HK-2 (cell line): ENCODE results near the gene UNC79.

ENCODE experiments used
- DNase-seq: peaks from one replicate; pipeline ENCODE4 v3.0.0-alpha.2; 2018; ENCODE audit not compliant: unreplicated experiment

The UNC79 gene

GRCh38 chr14:93548102-93548843 lies 117.5 kb downstream of the UNC79 start:
- DNase-seq = no peak

- DNase-seq = no peak
Observed at GRCh38 chr14:93549595-93549994, 118.9 kb downstream of the UNC79 start.

GRCh38 chr14:93564918-93565317 lies 134.2 kb downstream of the UNC79 start:
- DNase-seq = no peak

GRCh38 chr14:93566065-93566693 lies 135.4 kb downstream of the UNC79 start:
- DNase-seq = no peak

- DNase-seq = no peak
Observed at GRCh38 chr14:93571275-93571674, 140.5 kb downstream of the UNC79 start.

GRCh38 chr14:93579178-93579577 lies 148.4 kb downstream of the UNC79 start:
- no peak for DNase-seq

- DNase-seq = no peak
Observed at GRCh38 chr14:93582516-93582915, 151.8 kb downstream of the UNC79 start.

GRCh38 chr14:93587330-93587729 lies 156.6 kb downstream of the UNC79 start:
- no peak for DNase-seq

GRCh38 chr14:93591506-93591905 lies 160.8 kb downstream of the UNC79 start:
- no peak for DNase-seq

GRCh38 chr14:93592786-93593185 lies 162.0 kb downstream of the UNC79 start:
- no peak for DNase-seq

GRCh38 chr14:93606091-93606490 lies 175.4 kb downstream of the UNC79 start:
- no peak for DNase-seq

GRCh38 chr14:93619176-93619793 lies 188.5 kb downstream of the UNC79 start:
- peak; percentile 20 for DNase-seq

- no peak for DNase-seq
Observed at GRCh38 chr14:93628048-93628447, 197.3 kb downstream of the UNC79 start.

GRCh38 chr14:93629643-93630042 lies 198.9 kb downstream of the UNC79 start:
- DNase-seq = no peak

GRCh38 chr14:93638790-93639189 lies 208.1 kb downstream of the UNC79 start:
- DNase-seq = no peak

GRCh38 chr14:93643127-93643526 lies 212.4 kb downstream of the UNC79 start:
- no peak for DNase-seq

- no peak for DNase-seq
Observed at GRCh38 chr14:93643676-93644075, 212.9 kb downstream of the UNC79 start.

GRCh38 chr14:93645200-93645599 lies 214.5 kb downstream of the UNC79 start:
- no peak for DNase-seq

- DNase-seq = no peak
Observed at GRCh38 chr14:93648440-93649168, 217.9 kb downstream of the UNC79 start.

- DNase-seq = no peak
Observed at GRCh38 chr14:93654599-93654998, 223.9 kb downstream of the UNC79 start.

- peak; percentile 3 for DNase-seq
Observed at GRCh38 chr14:93655078-93655750, 224.5 kb downstream of the UNC79 start.

GRCh38 chr14:93657875-93658274 lies 227.1 kb downstream of the UNC79 start:
- DNase-seq = no peak
